ENCODE results near the gene TTLL5. TPM values are rescaled to one million over a fixed set of nuclear protein-coding genes. Genes with fewer than 3 reads are reported as not detected.

Gene TTLL5
- total and polyA plus RNA-seq, 2 of the 13 experiments (the other 11 are each of a cell fraction or from before 2014, with no cell fraction given): 11.8 to 18.8 TPM

- TF ChIP-seq PBX2 (CRISPR knock-in tag; IDR thresholded peaks at IDR 0.05) (no peak), ISL2 (CRISPR knock-in tag; IDR thresholded peaks at IDR 0.05) (no peak)
Measured at GRCh38 chr14:75857199-75857598, 196.2 kb downstream of the TTLL5 start (continued).

GRCh38 chr14:75858362-75858761, 197.3 kb downstream of the TTLL5 start:
- no peak overlapping the region for H3K4me3 ChIP-seq (replicated peaks in 1 of 3; ENCODE audit: insufficient read depth in 1 of 3, low read depth in 2 of 3, low read length in 3 of 3)
- no peaks in the 10 kb centered on the region for H4K20me1 ChIP-seq (ENCODE audit: insufficient read depth, low read length)
- no peaks in the 10 kb centered on the region for H3K27me3 ChIP-seq (ENCODE audit: control insufficient read depth in 1 of 2, insufficient read depth in 2 of 2, low read length in 2 of 2)
- H3K4me1 ChIP-seq (ENCODE audit: insufficient read depth, low read length): peaks cover 31% of the 10 kb centered on the region
- intact Hi-C loops (cut with micrococcal nuclease; ENCODE audit: unreplicated experiment): no loop called here
- FAIRE-seq (no peak), ATAC-seq (no peak), DNase-seq (ENCODE audit: low spot score) (no peak)
- H2AFZ ChIP-seq (ENCODE audit: low read length): no peak overlapping the region
- ChIA-PET POLR2A (no interaction called here), CTCF (ENCODE audit: low intra/inter-chr PET ratio, low total read pairs) (no interaction called here)
- no peaks in the 10 kb centered on the region; a peak in 1 of 5 replicates for H3K36me3 ChIP-seq (replicated peaks in 1 of 2; ENCODE audit: control insufficient read depth in 1 of 2, insufficient read depth in 2 of 2, low read length in 2 of 2)
- in situ Hi-C loops (cut with HindIII; ENCODE audit: extremely low pct_ligation_motif_present, low pct_unique_long_range_greater_than_20kb): no loop called here
- H3K9ac ChIP-seq (ENCODE audit: insufficient read depth, low read depth, low read length): no peak overlapping the region
- H3K27ac ChIP-seq (ENCODE audit: extremely low read length, insufficient read depth, low read length): no peak overlapping the region
- 31% methylated on average over 2 of the region's 2 CpGs for WGBS (ENCODE audit: low lambda C conversion rate)
- no peaks in the 10 kb centered on the region for H3K79me2 ChIP-seq (ENCODE audit: insufficient read depth, low read length)
- BruUV-seq (replicated peaks): no TSS peak
- no peaks in the 10 kb centered on the region for H3K9me3 ChIP-seq (ENCODE audit: low read length)
- no peak overlapping the region for H3K4me2 ChIP-seq (ENCODE audit: low read depth, low read length)
- no peak for TF ChIP-seq SMARCE1 (IDR thresholded peaks at IDR 0.05; ENCODE audit: borderline replicate concordance)
- TF ChIP-seq ZNF619 (CRISPR knock-in tag; IDR thresholded peaks at IDR 0.05): no peak
- no peak for TF ChIP-seq ZNF362 (CRISPR knock-in tag; IDR thresholded peaks at IDR 0.05; ENCODE audit: borderline replicate concordance)
- TF ChIP-seq WIZ (CRISPR knock-in tag; IDR thresholded peaks at IDR 0.05): no peak
- TF ChIP-seq KAT8 (CRISPR knock-in tag; IDR thresholded peaks at IDR 0.05): no peak
- TF ChIP-seq RFXAP (CRISPR knock-in tag; IDR thresholded peaks at IDR 0.05; ENCODE audit: borderline replicate concordance): no peak
- TF ChIP-seq ZNF138 (CRISPR knock-in tag; IDR thresholded peaks at IDR 0.05; ENCODE audit: low read depth): no peak
- TF ChIP-seq MBNL3 (CRISPR knock-in tag; conservative IDR thresholded peaks at IDR 0.05): no peak
- no peak for TF ChIP-seq HHEX (CRISPR knock-in tag; IDR thresholded peaks at IDR 0.05)
- TF ChIP-seq SOX13 (IDR thresholded peaks at IDR 0.05): no peak
- TF ChIP-seq SOX13 (CRISPR knock-in tag; conservative IDR thresholded peaks at IDR 0.05 in 1 of 2, IDR thresholded peaks at IDR 0.05 in 1 of 2): 0 out of 4 replicates have a peak, but pooled peaks of 1 of the 2 experiments have one; percentile 9
- no peak for TF ChIP-seq SYNCRIP (IDR thresholded peaks at IDR 0.05; ENCODE audit: insufficient read depth, low read depth, low read length)
- no peak for TF ChIP-seq POLR2A (IDR thresholded peaks at IDR 0.05; ENCODE audit: insufficient read depth in 1 of 2, low read depth in 2 of 2, low read length in 2 of 2)
- TF ChIP-seq ZBTB49 (CRISPR knock-in tag; IDR thresholded peaks at IDR 0.05; ENCODE audit: borderline replicate concordance): no peak
- TF ChIP-seq ATF3 (CRISPR knock-in tag; IDR thresholded peaks at IDR 0.05): no peak
- TF ChIP-seq TBP (CRISPR knock-in tag; IDR thresholded peaks at IDR 0.05): no peak
- no peak for TF ChIP-seq KLF16 (CRISPR knock-in tag; IDR thresholded peaks at IDR 0.05)
- no peak for TF ChIP-seq U2AF1 (optimal IDR thresholded peaks at IDR 0.05; ENCODE audit: low read depth, low read length)
- TF ChIP-seq ZBTB1 (CRISPR knock-in tag; IDR thresholded peaks at IDR 0.05; ENCODE audit: borderline replicate concordance): no peak
- TF ChIP-seq ZNF652 (CRISPR knock-in tag; IDR thresholded peaks at IDR 0.05; ENCODE audit: borderline replicate concordance, low read depth): no peak
